Measurements from ENCODE around the gene SUSD1. TPM values are rescaled to one million over a fixed set of nuclear protein-coding genes. Genes with fewer than 3 reads are reported as not detected.

The SUSD1 gene
- total RNA-seq, 1 donor from 2014 or later = 16.6 TPM

GRCh38 chr9:112112941-112113681, 62.0 kb downstream of the SUSD1 start:
- H3K36me3 ChIP-seq (ENCODE audit: insufficient read depth, low read length) = no peaks in the 10 kb centered on the region
- peak overlapping the region; percentile 59 for H3K4me2 ChIP-seq (ENCODE audit: low read length)
- H3K9ac ChIP-seq (ENCODE audit: low read length) = peak overlapping the region; percentile 45
- H3K4me3 Mint-ChIP-seq (ENCODE audit: unreplicated experiment) = no peak overlapping the region
- H3K27me3 Mint-ChIP-seq (ENCODE audit: low read depth, unreplicated experiment) = no peaks in the 10 kb centered on the region
- peaks cover 4% of the 10 kb centered on the region for H3K4me1 Mint-ChIP-seq (ENCODE audit: low read depth, unreplicated experiment)
- H3K4me3 ChIP-seq (ENCODE audit: insufficient read depth, low read depth, low read length) = no peak overlapping the region
- no peak overlapping the region for H2AFZ ChIP-seq (ENCODE audit: low read depth, low read length)
- H3K4me1 ChIP-seq (ENCODE audit: insufficient read depth, low read length) = peaks cover 13% of the 10 kb centered on the region
- no peaks in the 10 kb centered on the region for H4K20me1 ChIP-seq (ENCODE audit: insufficient read depth, low read length)
- FAIRE-seq (peak; percentile 67), DNase-seq (ENCODE audit: low read depth) (no peak)
- no peak for TF ChIP-seq CTCF (IDR thresholded peaks at IDR 0.05; ENCODE audit: insufficient read depth, low read depth, low read length)
- TF ChIP-seq EZH2 (IDR thresholded peaks at IDR 0.05; ENCODE audit: insufficient read depth, low read length) = no peak
- peak overlapping the region; percentile 69 for H3K27ac ChIP-seq (ENCODE audit: low read depth, low read length)
- no peaks in the 10 kb centered on the region for H3K79me2 ChIP-seq (ENCODE audit: insufficient read depth, low read length)
- peak overlapping the region; percentile 82 for H3K27ac Mint-ChIP-seq (ENCODE audit: unreplicated experiment)
- no peaks in the 10 kb centered on the region for H3K27me3 ChIP-seq (ENCODE audit: insufficient read depth, low read length)
- peaks cover 12% of the 10 kb centered on the region for H3K36me3 Mint-ChIP-seq (ENCODE audit: low read depth, unreplicated experiment)
- no peaks in the 10 kb centered on the region for H3K9me3 ChIP-seq (ENCODE audit: insufficient read depth, low read depth, low read length)
- no peaks in the 10 kb centered on the region for H3K9me3 Mint-ChIP-seq (ENCODE audit: unreplicated experiment)

- no peak for FAIRE-seq
- H3K4me2 ChIP-seq (ENCODE audit: low read length) = peak overlapping the region; percentile 59
- peak overlapping the region; percentile 69 for H3K27ac ChIP-seq (ENCODE audit: low read depth, low read length)
- peaks cover 4% of the 10 kb centered on the region for H3K4me1 Mint-ChIP-seq (ENCODE audit: low read depth, unreplicated experiment)
- H3K4me3 Mint-ChIP-seq (ENCODE audit: unreplicated experiment) = no peak overlapping the region
- H3K36me3 Mint-ChIP-seq (ENCODE audit: low read depth, unreplicated experiment) = peaks cover 11% of the 10 kb centered on the region
- H3K36me3 ChIP-seq (ENCODE audit: insufficient read depth, low read length) = no peaks in the 10 kb centered on the region
- H3K79me2 ChIP-seq (ENCODE audit: insufficient read depth, low read length) = no peaks in the 10 kb centered on the region
- H2AFZ ChIP-seq (ENCODE audit: low read depth, low read length) = no peak overlapping the region
- no peaks in the 10 kb centered on the region for H3K27me3 ChIP-seq (ENCODE audit: insufficient read depth, low read length)
- H3K4me3 ChIP-seq (ENCODE audit: insufficient read depth, low read depth, low read length) = no peak overlapping the region
- peak overlapping the region; percentile 82 for H3K27ac Mint-ChIP-seq (ENCODE audit: unreplicated experiment)
- H4K20me1 ChIP-seq (ENCODE audit: insufficient read depth, low read length) = no peaks in the 10 kb centered on the region
- no peaks in the 10 kb centered on the region for H3K27me3 Mint-ChIP-seq (ENCODE audit: low read depth, unreplicated experiment)
- H3K9me3 Mint-ChIP-seq (ENCODE audit: unreplicated experiment) = no peaks in the 10 kb centered on the region
- peak overlapping the region; percentile 45 for H3K9ac ChIP-seq (ENCODE audit: low read length)
- H3K9me3 ChIP-seq (ENCODE audit: insufficient read depth, low read depth, low read length) = no peaks in the 10 kb centered on the region
- DNase-seq (ENCODE audit: low read depth) = peak; percentile 96
- peaks cover 13% of the 10 kb centered on the region for H3K4me1 ChIP-seq (ENCODE audit: insufficient read depth, low read length)
- TF ChIP-seq CTCF (IDR thresholded peaks at IDR 0.05; ENCODE audit: insufficient read depth, low read depth, low read length) (no peak), EZH2 (IDR thresholded peaks at IDR 0.05; ENCODE audit: insufficient read depth, low read length) (no peak)
Measured at GRCh38 chr9:112112519-112112918, 62.6 kb downstream of the SUSD1 start.

- peaks cover 11% of the 10 kb centered on the region for H3K36me3 Mint-ChIP-seq (ENCODE audit: low read depth, unreplicated experiment)
Measured at GRCh38 chr9:112111461-112111860, 63.6 kb downstream of the SUSD1 start.

More at GRCh38 chr9:112111461-112111860, 63.6 kb downstream of the SUSD1 start:
- no peak overlapping the region for H3K27ac ChIP-seq (ENCODE audit: low read depth, low read length)
- H3K4me3 ChIP-seq (ENCODE audit: insufficient read depth, low read depth, low read length) = no peak overlapping the region
- DNase-seq (ENCODE audit: low read depth) (no peak), FAIRE-seq (no peak)
- H3K79me2 ChIP-seq (ENCODE audit: insufficient read depth, low read length) = no peaks in the 10 kb centered on the region
- peaks cover 4% of the 10 kb centered on the region for H3K4me1 Mint-ChIP-seq (ENCODE audit: low read depth, unreplicated experiment)
- H3K9me3 ChIP-seq (ENCODE audit: insufficient read depth, low read depth, low read length) = no peaks in the 10 kb centered on the region
- no peak overlapping the region for H2AFZ ChIP-seq (ENCODE audit: low read depth, low read length)
- no peak overlapping the region for H3K27ac Mint-ChIP-seq (ENCODE audit: unreplicated experiment)
- no peaks in the 10 kb centered on the region for H4K20me1 ChIP-seq (ENCODE audit: insufficient read depth, low read length)
- no peaks in the 10 kb centered on the region for H3K27me3 ChIP-seq (ENCODE audit: insufficient read depth, low read length)
- peaks cover 13% of the 10 kb centered on the region for H3K4me1 ChIP-seq (ENCODE audit: insufficient read depth, low read length)
- no peak overlapping the region for H3K9ac ChIP-seq (ENCODE audit: low read length)
- TF ChIP-seq CTCF (IDR thresholded peaks at IDR 0.05; ENCODE audit: insufficient read depth, low read depth, low read length) = no peak
- no peak for TF ChIP-seq EZH2 (IDR thresholded peaks at IDR 0.05; ENCODE audit: insufficient read depth, low read length)
- no peaks in the 10 kb centered on the region for H3K27me3 Mint-ChIP-seq (ENCODE audit: low read depth, unreplicated experiment)
- no peaks in the 10 kb centered on the region for H3K36me3 ChIP-seq (ENCODE audit: insufficient read depth, low read length)
- H3K9me3 Mint-ChIP-seq (ENCODE audit: unreplicated experiment) = no peaks in the 10 kb centered on the region
- H3K4me2 ChIP-seq (ENCODE audit: low read length) = no peak overlapping the region
- H3K4me3 Mint-ChIP-seq (ENCODE audit: unreplicated experiment) = no peak overlapping the region
